ENCODE data around the gene IGHMBP2. TPM values are rescaled to one million over a fixed set of nuclear protein-coding genes. Genes with fewer than 3 reads are reported as not detected.

Gene IGHMBP2
- total and polyA plus RNA-seq, 9 of the 15 experiments (the other 6 are each of a cell fraction or from before 2014, with no cell fraction given) = 1.6 to 24.8 (median 14.5) TPM

GRCh38 chr11:68913188-68913587 lies 9.5 kb downstream of the IGHMBP2 start:
- WGBS (ENCODE audit: insufficient coverage, low coverage, missing lambda C conversion rate) = 94% methylated on average over 5 of the region's 5 CpGs
- TF ChIP-seq MTA3 (IDR thresholded peaks at IDR 0.05; ENCODE audit: borderline replicate concordance) = no peak
- TF ChIP-seq IRF2 (CRISPR knock-in tag; IDR thresholded peaks at IDR 0.05) = no peak
- no peak for TF ChIP-seq ELF4 (CRISPR knock-in tag; IDR thresholded peaks at IDR 0.05)
- no peak for TF ChIP-seq POLR2G (IDR thresholded peaks at IDR 0.05; ENCODE audit: low read depth, low read length)
- TF ChIP-seq THRB (CRISPR knock-in tag; conservative IDR thresholded peaks at IDR 0.05) = no peak
- no peak for TF ChIP-seq NFIC (IDR thresholded peaks at IDR 0.05)
- no peak for TF ChIP-seq CBFA2T3 (IDR thresholded peaks at IDR 0.05)
- no peak overlapping the region for H3K4me3 ChIP-seq
- H4K20me1 ChIP-seq (replicated peaks; ENCODE audit: control insufficient read depth, insufficient read depth, low read length) = no peaks in the 10 kb centered on the region
- H3K36me3 ChIP-seq (ENCODE audit: control insufficient read depth, insufficient read depth, low read length) = peaks cover 82% of the 10 kb centered on the region; the same call in 2 of the 3 replicates
- H3K4me2 ChIP-seq (ENCODE audit: insufficient read depth, low read length) = no peak overlapping the region
- no peak overlapping the region for H3K9ac ChIP-seq (ENCODE audit: insufficient read depth in 1 of 2, low read depth in 2 of 2, low read length in 2 of 2)
- no peaks in the 10 kb centered on the region for H3K9me1 ChIP-seq (ENCODE audit: control insufficient read depth, insufficient read depth, low read length)
- no peak for FAIRE-seq
- no peaks in the 10 kb centered on the region for H3K27me3 ChIP-seq (ENCODE audit: control insufficient read depth in 2 of 2, insufficient read depth in 2 of 2, low read length in 2 of 2)
- ChIA-PET CTCF (ENCODE audit: low intra/inter-chr PET ratio) (no interaction called here), POLR2A (interaction anchor here (0.6 kb wide), 1 partner anchor 28 kb away, joined by 3 read pairs; no protein-coding TSS in a partner anchor)
- DNase-seq (ENCODE audit: extremely low read depth in 1 of 4, low spot score in 3 of 4) = no peak
- H2AFZ ChIP-seq (ENCODE audit: low read depth, low read length) = no peak overlapping the region
- BruUV-seq (replicated peaks) = no TSS peak
- no peaks in the 10 kb centered on the region for H3K9me3 ChIP-seq (replicated peaks; ENCODE audit: control insufficient read depth, insufficient read depth, low read depth, low read length)
- peaks cover 0 to 4% of the 10 kb centered on the region in 2 experiments; a peak in 1 of 5 replicates for H3K4me1 ChIP-seq (replicated peaks in 1 of 2; ENCODE audit: control insufficient read depth in 2 of 2, insufficient read depth in 2 of 2, low read length in 2 of 2)
- intact Hi-C loops (cut with micrococcal nuclease) = no loop called here
- in situ Hi-C loops (cut with MboI) = no loop called here
- no peak overlapping the region for H3K27ac ChIP-seq (ENCODE audit: extremely low read depth, low read depth, low read length)
- no peak for ATAC-seq
- no peaks in the 10 kb centered on the region for H3K79me2 ChIP-seq (ENCODE audit: control insufficient read depth, insufficient read depth, low read length)
